H1 (cell line): ENCODE data around the gene LRRK1. TPM values are rescaled to one million over a fixed set of nuclear protein-coding genes. Genes with fewer than 3 reads are reported as not detected.

ENCODE experiments used
- CTCF ChIA-PET: fragments of 300-600 bp; sonication (Branson Sonifier 250); formaldehyde crosslinking; loops from one replicate; lab custom pipeline; 2021; ENCODE audit not compliant: partially characterized antibody; lab: Charles Lee
- POLR2A ChIA-PET: fragments of 300-600 bp; sonication (Branson Sonifier 250); formaldehyde crosslinking; loops from one replicate; lab custom pipeline; 2021; ENCODE audit warnings: inconsistent platforms; ENCODE audit not compliant: partially characterized antibody; lab: Charles Lee
- DNase-seq, 2 experiments: peaks; one replicate each; pipeline versions ENCODE4 v3.0.0 to v3.0.0-alpha.2; 2010 to 2022; ENCODE audit warnings: low spot score in 2 of 2, low read depth in 1 of 2, mixed read lengths in 1 of 2
- FAIRE-seq: peaks from 2 replicates; lab custom pipeline; 2011; peaks lifted over from hg19 to GRCh38; lab: Jason Lieb, UNC
- H2AFZ ChIP-seq: 2 replicates; pipeline ENCODE4 v1.8.1; 2012; ENCODE audit warnings: low read length, inconsistent platforms
- H2AK5ac ChIP-seq: 2 replicates; pipeline ENCODE4 v1.6.1; 2013; ENCODE audit warnings: low read depth, low read length
- H2BK120ac ChIP-seq: replicated peaks from 2 replicates; pipeline ENCODE3; 2013; ENCODE audit warnings: low read depth, low read length, inconsistent platforms
- H2BK12ac ChIP-seq: 2 replicates; pipeline ENCODE4 v1.6.1; 2013; ENCODE audit warnings: low read depth, low read length
- H2BK15ac ChIP-seq: 2 replicates; pipeline ENCODE4 v1.6.1; 2013; ENCODE audit warnings: low read length
- H2BK20ac ChIP-seq: 2 replicates; pipeline ENCODE4 v1.6.1; 2013; ENCODE audit warnings: low read length
- H2BK5ac ChIP-seq: 2 replicates; pipeline ENCODE4 v1.6.1; 2013; ENCODE audit warnings: low read depth, low read length
- H3K14ac ChIP-seq: 2 replicates; pipeline ENCODE4 v1.6.1; 2013; ENCODE audit warnings: inconsistent platforms; ENCODE audit not compliant: insufficient read length
- H3K18ac ChIP-seq: 2 replicates; pipeline ENCODE4 v1.6.1; 2013; ENCODE audit warnings: low read length; ENCODE audit errors: extremely low read depth
- H3K23ac ChIP-seq: 2 replicates; pipeline ENCODE4 v1.6.1; 2013; ENCODE audit warnings: inconsistent platforms; ENCODE audit not compliant: insufficient read length
- H3K23me2 ChIP-seq: 2 replicates; pipeline ENCODE4 v1.6.1; 2013; ENCODE audit warnings: low read depth, low read length
- H3K27ac ChIP-seq: 2 replicates; pipeline ENCODE4 v1.6.1; 2011; ENCODE audit warnings: low read depth, low read length, inconsistent platforms
- H3K27me3 ChIP-seq, 4 experiments: replicated peaks in 1 of 4; 1 replicate in 1 of 4; 2 replicates in 3 of 4; pipeline versions ENCODE4 v1.6.1 to v1.8.1; 2011 to 2013; ENCODE audit warnings: low read length in 3 of 4, mild to moderate bottlenecking in 3 of 4, inconsistent platforms in 2 of 4, mixed read lengths in 2 of 4, moderate library complexity in 1 of 4; ENCODE audit not compliant: control insufficient read depth in 3 of 4, insufficient read depth in 3 of 4; ENCODE audit errors: extremely low read depth in 1 of 4
- H3K36me3 ChIP-seq, 4 experiments: 2 replicates each; pipeline versions ENCODE4 v1.6.1 to v1.8.1; 2011 to 2013; ENCODE audit warnings: mild to moderate bottlenecking in 4 of 4, low read length in 3 of 4, moderate library complexity in 2 of 4, control low read depth in 1 of 4, inconsistent platforms in 1 of 4; ENCODE audit not compliant: insufficient read depth in 4 of 4, control insufficient read depth in 2 of 4
- H3K4ac ChIP-seq: replicated peaks from 2 replicates; pipeline ENCODE3; 2013; ENCODE audit warnings: low read length, low read depth, mixed read lengths, inconsistent platforms; ENCODE audit not compliant: insufficient read length
- H3K4me1 ChIP-seq, 4 experiments: replicated peaks in 1 of 4; 1 replicate in 1 of 4; 2 replicates in 3 of 4; pipeline versions ENCODE4 v1.6.1 to v1.8.1; 2011 to 2013; ENCODE audit warnings: low read length in 3 of 4, inconsistent platforms in 2 of 4, mixed read lengths in 1 of 4; ENCODE audit not compliant: insufficient read depth in 4 of 4, control insufficient read depth in 3 of 4
- H3K4me2 ChIP-seq, 2 experiments: 2 replicates each; pipeline versions ENCODE4 v1.6.1 to v1.8.1; 2011 to 2013; ENCODE audit warnings: low read depth in 2 of 2, low read length in 2 of 2, control low read depth in 1 of 2, inconsistent platforms in 1 of 2, mild to moderate bottlenecking in 1 of 2; ENCODE audit not compliant: insufficient read depth in 1 of 2
- H3K4me3 ChIP-seq, 4 experiments: fragments of 200-600, 300-600 bp in 1 of 4; sonication (generic), shearing (Covaris generic), sonication (Bioruptor Twin) in 1 of 4; 2 replicates each; pipeline versions ENCODE4 v1.5.1 to v1.8.1; 2011 to 2016; ENCODE audit warnings: low read length in 4 of 4, low read depth in 3 of 4, control low read depth in 2 of 4, inconsistent platforms in 2 of 4, mild to moderate bottlenecking in 2 of 4, mixed read lengths in 1 of 4, moderate library complexity in 1 of 4; ENCODE audit not compliant: insufficient read depth in 2 of 4; ENCODE audit errors: extremely low read depth in 1 of 4
- H3K56ac ChIP-seq: replicated peaks from 2 replicates; pipeline ENCODE3; 2013; ENCODE audit warnings: low read depth, mild to moderate bottlenecking, mixed read lengths, low read length, inconsistent platforms; ENCODE audit not compliant: insufficient read length
- H3K79me1 ChIP-seq: 2 replicates; pipeline ENCODE4 v1.6.1; 2013; ENCODE audit warnings: low read depth, low read length, control low read depth
- H3K79me2 ChIP-seq, 2 experiments: 2 replicates each; pipeline versions ENCODE4 v1.6.1 to v1.8.1; 2012 to 2013; ENCODE audit warnings: low read length in 2 of 2, mild to moderate bottlenecking in 2 of 2, inconsistent platforms in 1 of 2; ENCODE audit not compliant: insufficient read depth in 2 of 2, control insufficient read depth in 1 of 2
- H3K9ac ChIP-seq, 4 experiments: replicated peaks in 1 of 4; 1 replicate in 1 of 4; 2 replicates in 3 of 4; pipeline versions ENCODE4 v1.6.1 to v1.8.1; 2011 to 2013; ENCODE audit warnings: low read depth in 3 of 4, low read length in 3 of 4, control low read depth in 2 of 4, mild to moderate bottlenecking in 2 of 4, moderate library complexity in 2 of 4, inconsistent platforms in 1 of 4; ENCODE audit errors: extremely low read depth in 1 of 4
- H3K9me3 ChIP-seq, 2 experiments: 2 replicates each; pipeline versions ENCODE4 v1.6.1 to v1.8.1; 2012 to 2013; ENCODE audit warnings: mild to moderate bottlenecking in 2 of 2, moderate library complexity in 2 of 2, control low read depth in 1 of 2, inconsistent platforms in 1 of 2, low read depth in 1 of 2, low read length in 1 of 2, mixed read lengths in 1 of 2; ENCODE audit not compliant: insufficient read depth in 2 of 2
- H4K20me1 ChIP-seq, 2 experiments: replicated peaks in 1 of 2; 2 replicates each; pipeline versions ENCODE3 to v1.8.1; 2011 to 2013; ENCODE audit warnings: inconsistent platforms in 2 of 2, low read length in 2 of 2, mild to moderate bottlenecking in 1 of 2; ENCODE audit not compliant: insufficient read depth in 2 of 2, control insufficient read depth in 1 of 2
- H4K5ac ChIP-seq: 2 replicates; pipeline ENCODE4 v1.6.1; 2013; ENCODE audit warnings: low read length, low read depth, mixed read lengths, inconsistent platforms; ENCODE audit not compliant: insufficient read length
- H4K8ac ChIP-seq: 2 replicates; pipeline ENCODE4 v1.8.0; 2013; ENCODE audit warnings: mild to moderate bottlenecking, moderate library complexity, low read length, inconsistent platforms; ENCODE audit not compliant: insufficient read depth; ENCODE audit errors: extremely low read depth
- H4K91ac ChIP-seq: replicated peaks from 2 replicates; pipeline ENCODE3; 2013; ENCODE audit warnings: low read length, mixed read lengths, inconsistent platforms; ENCODE audit not compliant: insufficient read length
- BRCA1 ChIP-seq: IDR thresholded peaks from 2 replicates; pipeline ENCODE4 v1.6.1; 2012; ENCODE audit warnings: low read depth, low read length, improper control_type of control experiment
- CHD1 ChIP-seq: IDR thresholded peaks from 2 replicates; pipeline ENCODE4 v1.6.1; 2012; ENCODE audit warnings: low read depth, low read length, improper control_type of control experiment
- CHD2 ChIP-seq: IDR thresholded peaks from 2 replicates; pipeline ENCODE4 v1.6.1; 2012; ENCODE audit warnings: low read length, improper control_type of control experiment
- CREB1 ChIP-seq: IDR thresholded peaks from 2 replicates; pipeline ENCODE4 v1.6.1; 2012; ENCODE audit warnings: inconsistent platforms
- CTBP2 ChIP-seq: IDR thresholded peaks from 2 replicates; pipeline ENCODE4 v1.7.0; 2011; ENCODE audit warnings: borderline replicate concordance, mild to moderate bottlenecking, moderate library complexity, mixed read lengths, low read length; ENCODE audit not compliant: insufficient read depth, insufficient read length
- EGR1 ChIP-seq: IDR thresholded peaks from 2 replicates; pipeline ENCODE4 v1.6.1; 2011; ENCODE audit warnings: low read depth, low read length, borderline replicate concordance
- HDAC2 ChIP-seq, 2 experiments: fragments of 300-600 bp in 1 of 2; sonication (generic) in 1 of 2; IDR thresholded peaks; 2 replicates each; pipeline ENCODE4 v1.6.1; 2011 to 2012; ENCODE audit warnings: low read depth in 2 of 2, low read length in 2 of 2, mild to moderate bottlenecking in 2 of 2, moderate library complexity in 2 of 2, borderline replicate concordance in 1 of 2, inconsistent platforms in 1 of 2
- HDAC6 ChIP-seq: IDR thresholded peaks from one replicate; pipeline ENCODE4 v1.7.1; 2012; ENCODE audit warnings: low read depth, mild to moderate bottlenecking, inconsistent platforms, low read length, moderate library complexity
- MAFK ChIP-seq: IDR thresholded peaks from 2 replicates; pipeline ENCODE4 v1.6.1; 2012; ENCODE audit warnings: low read depth, mild to moderate bottlenecking, improper control_type of control experiment, low read length
- POU5F1 ChIP-seq: IDR thresholded peaks from 2 replicates; pipeline ENCODE4 v1.6.1; 2011; ENCODE audit warnings: low read depth, mild to moderate bottlenecking, low read length, moderate library complexity
- RNF2 ChIP-seq: fragments of 200-900, 300-1000 bp; sonication (generic); IDR thresholded peaks from 2 replicates; pipeline ENCODE4 v1.7.1; 2016; ENCODE audit warnings: borderline replicate concordance, low read depth, mild to moderate bottlenecking, antibody characterized with exemption, low read length; ENCODE audit not compliant: poor library complexity, severe bottlenecking; ENCODE audit errors: missing control alignments
- SP1 ChIP-seq: IDR thresholded peaks from 2 replicates; pipeline ENCODE4 v1.6.1; 2011; ENCODE audit warnings: low read depth, low read length
- TAF7 ChIP-seq: optimal IDR thresholded peaks from 2 replicates; pipeline ENCODE3; 2011; ENCODE audit warnings: low read depth, mild to moderate bottlenecking, inconsistent platforms, low read length, moderate library complexity, borderline replicate concordance
- WGBS, 2 experiments: shearing (Covaris generic) in 1 of 2; methylation state at CpG; one replicate each; pipeline versions ENCODE4 v1.1.6 to v1.1.7; 2013 to 2015; ENCODE audit warnings: low lambda C conversion rate in 2 of 2, mixed read lengths in 2 of 2, inconsistent platforms in 1 of 2, low coverage in 1 of 2, missing lambda C conversion rate in 1 of 2; ENCODE audit not compliant: insufficient replicate concordance in 2 of 2, insufficient coverage in 1 of 2, insufficient read length in 1 of 2; ENCODE audit errors: extremely low coverage in 1 of 2, missing lambda C conversion rate in 1 of 2; 5-methylcytosine and 5-hydroxymethylcytosine counted together
- polyA plus RNA-seq, 7 experiments: library from polyadenylated mRNA; depleted of rRNA in 3 of 7; stranded (reverse) in 5 of 7; unstranded in 2 of 7; fragments of >200 nt in 5 of 7; fragments of 200-250 nt in 2 of 7; gene quantifications; 1 replicate in 5 of 7; 2 replicates in 1 of 7; 4 replicates in 1 of 7; pipeline versions ENCODE4 v1.2.1 to v1.2.3, GENCODE V29; 2011 to 2013; ENCODE audit warnings: missing spikeins in 2 of 7, mixed read lengths in 2 of 7
- total RNA-seq: library from RNA; stranded (reverse); fragmentation: NEBNext Ultra II Directional; extraction: Animal tissue kit (Norgen Biotek cat#: 25700); gene quantifications from 2 replicates; pipeline ENCODE4 v1.2.1, GENCODE V29; 2021
- TF ChIP-seq, protein P1 (sequence below): IDR thresholded peaks from 2 replicates; pipeline ENCODE4 v1.6.1; 2012; ENCODE audit warnings: inconsistent platforms

The LRRK1 gene
- total and polyA plus RNA-seq, 2 of the 8 experiments (the other 6 are each of a cell fraction or from before 2014, with no cell fraction given), result 1.2 to 3.6 TPM

- FAIRE-seq, result no peak
- POLR2A ChIA-PET, result no interaction called here
- TF ChIP-seq, protein P1, sequence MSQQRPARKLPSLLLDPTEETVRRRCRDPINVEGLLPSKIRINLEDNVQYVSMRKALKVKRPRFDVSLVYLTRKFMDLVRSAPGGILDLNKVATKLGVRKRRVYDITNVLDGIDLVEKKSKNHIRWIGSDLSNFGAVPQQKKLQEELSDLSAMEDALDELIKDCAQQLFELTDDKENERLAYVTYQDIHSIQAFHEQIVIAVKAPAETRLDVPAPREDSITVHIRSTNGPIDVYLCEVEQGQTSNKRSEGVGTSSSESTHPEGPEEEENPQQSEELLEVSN, result no peak
- TF ChIP-seq RNF2, result no peak
- no peak for TF ChIP-seq MAFK
- no peak for TF ChIP-seq CREB1
- TF ChIP-seq CHD2, result no peak
- no peak for TF ChIP-seq HDAC6
- no peak for TF ChIP-seq SP1
- TF ChIP-seq BRCA1, result no peak
- TF ChIP-seq HDAC2 (IDR thresholded peaks at IDR 0.05; ENCODE audit: borderline replicate concordance in 1 of 2, low read depth in 2 of 2, low read length in 2 of 2), result no peak
- TF ChIP-seq EGR1, result no peak
- no peak for TF ChIP-seq POU5F1
- TF ChIP-seq CHD1, result no peak
- TF ChIP-seq CTBP2, result no peak
- no peak for TF ChIP-seq TAF7
Observed at GRCh38 chr15:100983221-100983620, 64.1 kb downstream of the LRRK1 start.

More at GRCh38 chr15:100983221-100983620, 64.1 kb downstream of the LRRK1 start:
- H2BK20ac ChIP-seq, result no peak overlapping the region
- H4K20me1 ChIP-seq, result no peaks in the 10 kb centered on the region
- no peak overlapping the region for H4K5ac ChIP-seq
- H3K36me3 ChIP-seq, result no peaks in the 10 kb centered on the region
- no peak overlapping the region for H4K91ac ChIP-seq
- H3K9me3 ChIP-seq, result 0 out of 4 replicates have a peak, but pooled peaks cover 0 to 3% of the 10 kb centered on the region in 2 experiments
- H3K14ac ChIP-seq, result no peak overlapping the region
- no peaks in the 10 kb centered on the region for H3K23me2 ChIP-seq
- H3K4me2 ChIP-seq, result no peak overlapping the region
- H3K23ac ChIP-seq, result no peak overlapping the region
- no peak overlapping the region for H2BK5ac ChIP-seq
- no peaks in the 10 kb centered on the region for H3K79me1 ChIP-seq
- H3K27ac ChIP-seq, result no peak overlapping the region
- H3K4me1 ChIP-seq, result peaks cover 0 to 2% (median 0%) of the 10 kb centered on the region in 4 experiments; a peak in 1 of 7 replicates
- DNase-seq, result no peak
- no peaks in the 10 kb centered on the region; a peak in 1 of 7 replicates for H3K27me3 ChIP-seq
- no peak overlapping the region for H3K56ac ChIP-seq
- CTCF ChIA-PET, result interaction anchor here (0.6 to 6.6 kb wide), 5 partner anchors 24 to 107 kb away, joined by 3 to 53 read pairs (median 5); partner anchors contain the start of gene LRRK1
- H3K9ac ChIP-seq, result no peak overlapping the region
- no peak overlapping the region for H2BK15ac ChIP-seq
- no peak overlapping the region for H2AK5ac ChIP-seq
- no peak overlapping the region for H2BK120ac ChIP-seq
- H3K79me2 ChIP-seq, result no peaks in the 10 kb centered on the region
- H3K4ac ChIP-seq, result no peak overlapping the region
- H4K8ac ChIP-seq, result no peak overlapping the region
- no peak overlapping the region for H3K4me3 ChIP-seq
- H2AFZ ChIP-seq, result no peak overlapping the region
- H2BK12ac ChIP-seq, result no peak overlapping the region
- H3K18ac ChIP-seq, result no peak overlapping the region
- WGBS, 2 experiments, result 87% methylated on average over 7 of the region's 7 CpGs; no CpG with 5 or more reads in 1 of the 2 experiments
